LNCaP clone FGC (cell line): ENCODE measurements around the gene PRKCH.
A peak's percentile ranks its signal among the peaks of the same experiment; 100 is the strongest.

ENCODE experiments used
- DNase-seq: peaks from one replicate; pipeline ENCODE4 v3.0.0-alpha.2; 2011; ENCODE audit warnings: low read depth
- H3K4me3 ChIP-seq: 2 replicates; pipeline ENCODE4 v1.5.1; 2011; ENCODE audit warnings: mild to moderate bottlenecking, low read depth, low read length, control low read depth
- CTCF ChIP-seq: IDR thresholded peaks from 2 replicates; pipeline ENCODE4 v1.5.1; 2012; ENCODE audit warnings: mild to moderate bottlenecking; ENCODE audit not compliant: control insufficient read depth, insufficient read depth; ENCODE audit errors: extremely low read depth

The PRKCH gene

GRCh38 chr14:61491224-61491623, 169.8 kb downstream of the PRKCH start:
- H3K4me3 ChIP-seq: no peak overlapping the region
- DNase-seq: peak; percentile 100
- TF ChIP-seq CTCF: no peak

- DNase-seq: peak; percentile 89
- TF ChIP-seq CTCF: no peak
Observed at GRCh38 chr14:61491876-61492434, 170.6 kb downstream of the PRKCH start.

DNA sequence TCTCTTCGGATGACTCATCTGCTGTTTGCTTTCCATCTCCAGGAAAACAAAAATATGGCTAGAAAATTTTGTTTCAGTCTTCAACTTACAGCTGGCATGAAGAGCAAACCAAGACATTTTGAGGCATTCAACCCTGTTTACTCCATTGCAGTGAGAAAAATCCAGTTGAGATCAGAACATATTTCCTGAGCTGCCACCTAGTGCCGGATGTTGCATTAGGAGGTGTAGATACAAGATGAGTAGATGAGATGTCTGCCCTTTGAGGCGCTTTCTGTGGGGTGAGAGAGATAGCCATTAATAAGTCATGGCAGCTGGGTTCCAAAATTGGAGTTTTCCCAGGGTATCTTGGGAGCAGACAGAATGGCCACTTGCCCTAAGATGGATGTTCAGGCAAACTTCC, 171.1 kb downstream of the PRKCH start:
- H3K4me3 ChIP-seq: no peak overlapping the region
- TF ChIP-seq CTCF: peak; percentile 31
- no peak for DNase-seq

More at GRCh38 chr14:61491876-61492434, 170.6 kb downstream of the PRKCH start:
- no peak overlapping the region for H3K4me3 ChIP-seq

GRCh38 chr14:61493239-61493638, 171.9 kb downstream of the PRKCH start:
- no peak overlapping the region for H3K4me3 ChIP-seq
- no peak for TF ChIP-seq CTCF
- no peak for DNase-seq

DNA sequence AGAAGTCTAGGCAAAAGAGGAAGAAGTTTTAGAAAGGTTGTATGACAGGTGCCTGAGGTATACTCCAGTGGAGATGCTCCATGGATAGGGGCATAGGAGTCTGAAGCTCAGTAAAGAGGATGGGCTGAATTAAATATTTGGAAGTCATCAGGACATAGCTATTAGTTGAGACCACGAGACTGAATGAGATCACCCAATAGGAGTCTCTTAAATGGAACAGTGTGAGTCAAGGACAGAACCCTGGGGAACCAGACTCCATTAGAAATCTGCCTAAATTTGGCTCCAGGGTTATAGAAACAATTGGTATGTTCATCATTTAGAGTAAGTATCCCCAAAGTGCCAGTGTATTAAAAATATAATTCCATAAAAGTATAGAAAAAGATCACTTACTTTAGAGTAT, 172.6 kb downstream of the PRKCH start:
- no peak overlapping the region for H3K4me3 ChIP-seq
- DNase-seq: no peak
- no peak for TF ChIP-seq CTCF

DNA sequence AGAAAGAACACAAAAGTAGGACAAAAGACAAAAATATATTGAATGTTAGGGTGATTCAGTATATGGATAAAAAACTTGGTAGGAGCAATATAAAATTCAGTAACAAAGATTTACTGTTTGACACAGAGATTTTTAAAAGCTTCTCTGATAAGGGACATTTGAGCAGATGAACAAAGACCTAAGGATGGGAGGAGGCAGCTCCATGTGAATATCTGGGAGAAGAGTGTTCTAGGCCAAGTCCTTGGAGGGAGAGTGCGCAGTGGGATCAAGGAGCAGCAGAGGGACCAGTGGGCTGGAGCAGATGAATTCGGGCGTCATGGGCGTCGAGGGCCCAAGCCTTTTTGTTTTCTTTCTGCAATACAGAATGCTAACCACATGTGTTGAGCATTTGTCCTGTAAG, 174.4 kb downstream of the PRKCH start:
- no peak for DNase-seq
- no peak overlapping the region for H3K4me3 ChIP-seq
- TF ChIP-seq CTCF: no peak

- TF ChIP-seq CTCF: no peak
- no peak for DNase-seq
- H3K4me3 ChIP-seq: no peak overlapping the region
Observed at GRCh38 chr14:61498303-61498702, 176.9 kb downstream of the PRKCH start.
